ENCODE measurements around the gene ATPAF2. TPM values are rescaled to one million over a fixed set of nuclear protein-coding genes. Genes with fewer than 3 reads are reported as not detected.

Gene ATPAF2
- total RNA-seq, 1 experiment from 2014 or later = 46.1 TPM

GRCh38 chr17:17994271-17995069 lies 44.5 kb downstream of the ATPAF2 start:
- Histone ChIP-seq H3K79me2 (ENCODE audit: insufficient read depth, low read length) (no peaks in the 10 kb centered on the region), H3K9ac (ENCODE audit: low read length) (no peak overlapping the region), H3K4me1 (ENCODE audit: control insufficient read depth in 1 of 2, insufficient read depth in 2 of 2, low read length in 2 of 2) (peaks cover 18 to 35% of the 10 kb centered on the region in 2 experiments), H4K20me1 (ENCODE audit: insufficient read depth) (no peaks in the 10 kb centered on the region), H3K4me3 (replicated peaks in 1 of 2; ENCODE audit: low read depth in 1 of 2, low read length in 2 of 2) (no peak overlapping the region), H3K36me3 (ENCODE audit: control insufficient read depth in 1 of 2, insufficient read depth in 2 of 2, low read length in 2 of 2) (no peaks in the 10 kb centered on the region), H3K9me2 (ENCODE audit: insufficient read depth) (no peaks in the 10 kb centered on the region), H3K9me3 (ENCODE audit: control insufficient read depth in 1 of 2, insufficient read depth in 1 of 2, low read depth in 1 of 2, low read length in 2 of 2) (no peaks in the 10 kb centered on the region), H3K4me2 (ENCODE audit: low read length) (no peak overlapping the region), H2AFZ (ENCODE audit: low read depth, low read length, poor library complexity, severe bottlenecking) (no peak overlapping the region), H3K27me3 (ENCODE audit: insufficient read depth, low read length) (no peaks in the 10 kb centered on the region), H3K27ac (ENCODE audit: low read depth, low read length) (no peak overlapping the region; the same call in 1 of the 2 replicates)
- ATAC-seq (peak; percentile 83), DNase-seq (ENCODE audit: low read depth, low spot score) (peak; percentile 15)
- POLR2A ChIA-PET = no interaction called here
- RAD21 ChIA-PET (ENCODE audit: low non-redundant PET in 1 of 2, low total read pairs in 2 of 2, uncharacterized antibody in 2 of 2, unreplicated experiment in 2 of 2) = no interaction called here
- intact Hi-C loops (cut with micrococcal nuclease) = loop anchor here (5.0 kb wide), 1 partner anchor 43 kb away; the partner anchor contains the start of genes ATPAF2 and GID4
- BruUV-seq (replicated peaks) = no TSS peak
- TF ChIP-seq CBX3 (IDR thresholded peaks at IDR 0.05; ENCODE audit: low read depth) (no peak), SP1 (IDR thresholded peaks at IDR 0.05; ENCODE audit: low read depth) (no peak), FOSL1 (IDR thresholded peaks at IDR 0.05; ENCODE audit: low read depth) (no peak), RAD21 (IDR thresholded peaks at IDR 0.05; ENCODE audit: low read depth) (peak; percentile 41; the same call in 1 of the 2 replicates), CEBPB (IDR thresholded peaks at IDR 0.05; ENCODE audit: low read depth) (no peak), EZH2 (IDR thresholded peaks at IDR 0.05) (no peak), POLR2A (IDR thresholded peaks at IDR 0.05; ENCODE audit: borderline replicate concordance, extremely low read depth, insufficient read depth, insufficient read length) (no peak), POLR2AphosphoS5 (IDR thresholded peaks at IDR 0.05; ENCODE audit: low read depth, low read length) (no peak), TCF7L2 (IDR thresholded peaks at IDR 0.05; ENCODE audit: borderline replicate concordance, extremely low read depth, insufficient read depth, insufficient read length) (no peak), ZFX (IDR thresholded peaks at IDR 0.05) (no peak), REST (IDR thresholded peaks at IDR 0.05; ENCODE audit: low read depth) (no peak), EZH2phosphoT487 (IDR thresholded peaks at IDR 0.05; ENCODE audit: borderline replicate concordance) (no peak), ATF3 (IDR thresholded peaks at IDR 0.05) (no peak), CTCF (IDR thresholded peaks at IDR 0.05 in 2 of 3, conservative IDR thresholded peaks at IDR 0.05 in 1 of 3; ENCODE audit: borderline replicate concordance in 1 of 3, insufficient read depth in 1 of 3, low read depth in 2 of 3, low read length in 2 of 3) (peak; percentile 20 to 62 (median 55); a peak in 5 of 6 replicates), ZBTB33 (IDR thresholded peaks at IDR 0.05; ENCODE audit: extremely low read depth, insufficient replicate concordance, low read length) (no peak), ZNF274 (IDR thresholded peaks at IDR 0.05; ENCODE audit: low read depth, low read length) (no peak)
- CTCF ChIA-PET = interaction anchor here (0.8 to 1.0 kb wide), 2 partner anchors 13 to 15 kb away, joined by 4 to 6 read pairs; no protein-coding TSS in a partner anchor
